Mesodermal cell (in vitro differentiated cells): ENCODE results near the gene LRRC42. TPM values are rescaled to one million over a fixed set of nuclear protein-coding genes. Genes with fewer than 3 reads are reported as not detected.

Source experiments
- H3K27ac ChIP-seq: 2 replicates; pipeline ENCODE4 v1.7.0; 2013; ENCODE audit warnings: mild to moderate bottlenecking, low read depth, low read length, moderate library complexity; ENCODE audit not compliant: severe bottlenecking
- H3K36me3 ChIP-seq: 2 replicates; pipeline ENCODE4 v1.7.1; 2013; ENCODE audit warnings: mild to moderate bottlenecking, low read length, moderate library complexity; ENCODE audit not compliant: control insufficient read depth, insufficient read depth
- H3K4me1 ChIP-seq: one replicate; pipeline ENCODE4 v1.7.1; 2013; ENCODE audit warnings: mild to moderate bottlenecking, low read length; ENCODE audit not compliant: insufficient read depth, control insufficient read depth, poor library complexity, severe bottlenecking
- H3K4me3 ChIP-seq: 2 replicates; pipeline ENCODE4 v1.7.0; 2013; ENCODE audit warnings: low read length, control low read depth, mild to moderate bottlenecking; ENCODE audit not compliant: insufficient read depth, poor library complexity, severe bottlenecking; ENCODE audit errors: extremely low read depth
- H3K9me3 ChIP-seq: 2 replicates; pipeline ENCODE4 v1.7.1; 2013; ENCODE audit warnings: mild to moderate bottlenecking, low read length, moderate library complexity; ENCODE audit not compliant: control insufficient read depth
- WGBS, 2 experiments: methylation state at CpG; one replicate each; pipeline ENCODE4 v1.1.5; 2013; ENCODE audit warnings: missing lambda C conversion rate in 2 of 2; ENCODE audit not compliant: insufficient coverage in 2 of 2; 5-methylcytosine and 5-hydroxymethylcytosine counted together
- polyA plus RNA-seq, 2 experiments: library from polyadenylated mRNA; stranded (reverse); fragments of 50-300 nt; gene quantifications; one replicate each; pipeline ENCODE4 v1.2.3, GENCODE V29; 2013

LRRC42 gene, protein sequence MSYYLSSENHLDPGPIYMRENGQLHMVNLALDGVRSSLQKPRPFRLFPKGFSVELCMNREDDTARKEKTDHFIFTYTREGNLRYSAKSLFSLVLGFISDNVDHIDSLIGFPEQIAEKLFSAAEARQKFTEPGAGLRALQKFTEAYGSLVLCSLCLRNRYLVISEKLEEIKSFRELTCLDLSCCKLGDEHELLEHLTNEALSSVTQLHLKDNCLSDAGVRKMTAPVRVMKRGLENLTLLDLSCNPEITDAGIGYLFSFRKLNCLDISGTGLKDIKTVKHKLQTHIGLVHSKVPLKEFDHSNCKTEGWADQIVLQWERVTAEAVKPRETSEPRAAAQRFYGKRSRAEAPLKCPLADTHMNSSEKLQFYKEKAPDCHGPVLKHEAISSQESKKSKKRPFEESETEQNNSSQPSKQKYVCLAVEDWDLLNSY
- polyA plus RNA-seq (2013, experiment 1 of 2) = 63.8 TPM
- polyA plus RNA-seq (2013, experiment 2 of 2) = 61.4 TPM

DNA sequence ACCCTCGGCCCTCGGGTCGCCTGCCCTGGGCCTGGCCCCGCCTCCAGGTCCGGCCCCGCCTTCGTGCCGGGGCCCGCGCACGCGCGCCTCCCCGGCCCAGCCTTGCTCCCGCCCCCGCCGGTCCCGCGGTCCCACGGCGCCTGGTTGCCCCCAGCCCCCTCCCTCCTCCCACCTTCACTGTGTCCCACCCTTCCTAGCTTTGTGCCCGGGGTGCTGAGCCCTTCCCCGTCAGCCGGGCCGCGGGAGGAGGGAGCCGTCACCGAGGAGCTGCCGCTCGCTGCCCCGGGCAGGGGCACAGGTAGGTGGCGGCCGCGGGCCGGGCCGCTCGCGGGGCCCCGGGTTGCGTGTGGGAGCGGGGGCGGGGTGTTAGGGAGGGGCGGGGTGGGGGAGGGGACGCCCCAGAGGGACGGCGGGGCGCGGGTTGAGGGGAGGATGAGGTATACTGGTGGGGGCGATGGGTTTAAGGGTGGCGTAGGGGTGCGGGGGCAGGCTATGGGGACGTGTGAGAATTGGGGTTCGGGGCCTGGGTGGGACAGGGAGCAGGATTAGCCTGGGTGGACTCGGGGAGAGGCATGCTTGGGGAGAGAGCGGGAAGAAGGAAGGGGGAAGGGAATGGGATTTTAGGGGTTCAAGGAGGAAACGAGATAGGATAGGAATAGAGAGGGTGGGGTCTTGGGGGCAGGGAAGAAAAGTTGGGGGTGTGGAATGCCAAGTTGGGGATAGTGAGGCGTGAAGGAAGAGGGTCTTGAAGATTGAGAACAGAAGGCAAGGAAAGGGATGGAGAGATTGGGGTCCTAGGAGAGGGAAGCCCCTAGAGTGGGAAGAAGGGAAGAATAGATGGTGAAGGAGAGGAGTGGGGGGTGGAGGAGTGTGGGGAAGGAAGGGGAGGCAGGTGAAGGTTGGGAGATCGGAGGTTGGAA, at the start of gene LRRC42:
Gene LRRC42, plus strand, starts transcription at position 99 of the 920 bp plus-strand sequence. CDS start 5,650 bp downstream, outside the sequence.
- peaks cover 31% of the 10 kb centered on the region for H3K36me3 ChIP-seq
- H3K27ac ChIP-seq = peak within 1 kb of the TSS; percentile 71
- 1 to 4% methylated on average over 18 to 22 of the region's 58 CpGs for WGBS, 2 experiments

DNA sequence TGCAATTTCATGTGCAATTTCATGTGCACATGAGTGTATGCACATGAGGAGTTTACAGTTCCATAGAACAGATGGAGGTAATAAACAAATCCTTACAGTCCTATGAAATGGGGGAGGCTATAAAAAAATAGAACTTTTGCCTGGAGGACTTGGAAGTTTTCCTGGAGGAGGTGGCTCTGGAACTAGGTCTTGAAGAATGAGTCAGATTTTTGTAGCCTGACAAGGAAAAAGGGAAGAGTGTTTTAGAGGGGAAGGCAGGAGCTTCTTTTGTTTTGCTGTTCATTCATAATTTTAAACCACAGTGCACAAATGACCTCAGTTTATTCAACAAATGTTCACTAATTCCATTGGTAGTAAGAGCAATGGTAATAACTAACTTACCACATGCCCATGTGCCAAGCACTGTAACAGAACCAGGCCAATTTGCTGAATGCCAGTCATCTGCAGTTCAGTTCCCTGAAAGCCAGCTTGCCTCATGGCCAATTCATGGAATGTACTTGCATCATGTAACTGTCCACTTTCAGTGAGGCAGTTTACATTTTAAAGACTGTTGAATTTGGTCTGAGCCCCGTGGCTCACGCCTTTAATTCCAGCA, 49.4 kb upstream of the LRRC42 start:
- no peaks in the 10 kb centered on the region for H3K36me3 ChIP-seq
- no peak overlapping the region for H3K27ac ChIP-seq
- no peaks in the 10 kb centered on the region for H3K4me1 ChIP-seq
- WGBS, 2 experiments = 88 to 100% methylated on average over 2 of the region's 2 CpGs
- no peak overlapping the region for H3K4me3 ChIP-seq
- no peaks in the 10 kb centered on the region for H3K9me3 ChIP-seq

More for the DNA sequence above, at the start of gene LRRC42:
- H3K4me3 ChIP-seq = peak within 1 kb of the TSS; percentile 89
- H3K9me3 ChIP-seq = no peaks in the 10 kb centered on the region
- peaks cover 4% of the 10 kb centered on the region for H3K4me1 ChIP-seq

DNA sequence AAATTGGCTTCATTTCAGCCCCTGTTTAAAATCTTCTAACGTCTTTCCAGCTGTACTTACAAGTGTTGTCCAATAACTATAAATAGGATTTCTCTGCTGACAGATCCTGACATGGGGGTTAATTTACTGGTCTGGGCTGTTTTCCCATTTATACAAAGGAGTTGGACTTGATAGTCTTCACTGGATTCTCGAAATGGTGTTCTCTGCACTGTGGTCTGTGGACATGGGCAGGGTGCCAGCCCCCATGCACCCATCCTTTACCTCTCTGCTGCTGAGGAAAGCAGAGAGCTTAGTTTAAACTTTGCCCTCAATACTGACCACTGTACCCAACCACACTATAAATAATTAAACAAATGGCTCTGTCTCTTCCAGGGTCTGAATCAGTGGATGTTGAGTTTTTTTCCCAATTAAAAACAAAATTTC, 46.9 kb upstream of the LRRC42 start:
- H3K27ac ChIP-seq = no peak overlapping the region
- no peak overlapping the region for H3K4me3 ChIP-seq
- 100% methylated on average over 1 of the region's 2 CpGs; no CpG with 5 or more reads in 1 of the 2 experiments for WGBS, 2 experiments
- H3K36me3 ChIP-seq = no peaks in the 10 kb centered on the region
- no peaks in the 10 kb centered on the region for H3K4me1 ChIP-seq
- no peaks in the 10 kb centered on the region for H3K9me3 ChIP-seq

DNA sequence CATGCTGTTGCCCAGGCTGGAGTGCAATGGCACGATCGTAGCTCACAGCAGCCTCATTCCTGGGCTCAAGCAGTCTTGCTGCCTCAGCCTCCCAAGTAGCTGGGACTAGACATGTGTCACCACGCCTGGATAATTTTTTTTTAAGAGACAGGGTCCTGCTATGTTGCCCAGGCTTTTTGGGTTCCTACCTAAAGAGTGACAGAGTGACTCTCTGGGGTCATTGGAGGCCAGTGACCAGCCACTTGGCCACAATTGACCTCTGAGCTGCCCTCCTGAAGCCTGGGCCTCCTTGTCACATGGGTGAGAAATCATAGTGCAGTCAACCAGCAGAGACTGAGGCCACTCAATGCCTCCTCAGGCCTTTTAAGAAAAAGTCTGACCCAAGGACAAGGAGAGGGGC, 46.4 kb upstream of the LRRC42 start:
- Histone ChIP-seq H3K9me3 (no peaks in the 10 kb centered on the region), H3K4me1 (no peaks in the 10 kb centered on the region), H3K27ac (no peak overlapping the region), H3K4me3 (no peak overlapping the region), H3K36me3 (no peaks in the 10 kb centered on the region)
- 89 to 95% methylated on average over 3 of the region's 3 CpGs for WGBS, 2 experiments

DNA sequence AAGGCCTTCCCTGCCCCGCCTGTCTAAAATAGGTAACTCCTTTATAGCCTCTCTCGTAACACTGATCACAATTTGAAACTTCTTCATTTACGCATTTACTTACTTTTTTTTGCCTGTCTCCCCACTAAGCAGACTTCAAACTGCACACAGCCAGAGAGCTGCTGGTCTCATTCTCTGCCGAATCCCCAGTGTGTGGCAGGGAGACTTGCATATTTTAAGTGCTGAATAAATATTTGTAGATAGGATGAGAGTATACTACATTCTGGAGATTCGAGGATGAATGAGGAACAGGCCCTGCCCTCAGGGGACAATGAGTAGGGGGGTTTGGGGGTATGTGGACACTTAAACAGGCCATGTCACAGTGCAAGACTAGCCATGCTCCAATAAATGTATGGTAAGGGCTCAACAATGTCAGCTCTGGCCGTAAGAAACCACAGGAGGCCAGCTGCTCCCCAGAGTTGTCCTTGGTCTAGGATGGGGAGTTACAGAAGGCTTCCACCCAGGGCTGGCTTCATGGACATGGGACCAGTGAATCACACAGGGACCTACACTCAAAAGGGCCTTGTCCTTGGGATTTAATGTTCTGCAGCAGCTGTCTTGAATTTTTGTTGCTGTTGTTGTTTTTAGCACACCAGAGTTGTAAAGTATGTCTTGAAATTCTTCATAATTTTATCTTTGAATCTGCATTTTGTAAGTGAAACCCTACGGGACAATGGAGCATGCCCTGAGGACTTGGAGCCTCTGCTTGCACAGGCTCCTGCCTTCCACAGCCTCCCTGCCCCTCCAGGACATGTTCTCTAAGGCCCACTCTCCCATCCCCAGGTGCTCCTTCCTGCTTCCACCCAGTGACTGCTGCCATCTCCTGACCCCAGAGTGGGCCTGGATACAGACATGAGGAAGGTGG, 43.7 kb upstream of the LRRC42 start:
- H3K27ac ChIP-seq = no peak overlapping the region
- H3K4me1 ChIP-seq = no peaks in the 10 kb centered on the region
- no peak overlapping the region for H3K4me3 ChIP-seq
- 96 to 100% methylated on average over 4 to 5 of the region's 7 CpGs for WGBS, 2 experiments
- no peaks in the 10 kb centered on the region for H3K36me3 ChIP-seq
- H3K9me3 ChIP-seq = no peaks in the 10 kb centered on the region

DNA sequence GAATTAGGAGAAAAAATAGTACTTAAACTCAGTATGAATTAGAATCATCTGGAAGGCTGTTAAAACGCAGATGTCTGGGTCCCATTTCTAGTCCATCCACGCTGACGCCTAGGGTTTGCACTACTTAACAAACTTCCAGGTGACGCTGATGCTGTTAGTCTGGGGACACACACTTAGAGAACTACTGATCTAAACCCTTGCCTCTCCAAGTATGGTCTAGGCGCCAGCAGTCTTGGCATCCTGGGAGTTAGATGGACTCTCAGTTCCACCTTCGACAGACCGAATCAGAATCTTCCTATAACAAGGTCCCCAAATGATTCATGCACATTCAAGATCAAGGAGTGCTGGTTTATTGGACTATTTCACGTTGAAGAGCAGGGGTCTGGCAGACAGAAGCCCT, 40.6 kb upstream of the LRRC42 start:
- H3K36me3 ChIP-seq = no peaks in the 10 kb centered on the region
- no peaks in the 10 kb centered on the region for H3K9me3 ChIP-seq
- H3K4me3 ChIP-seq = no peak overlapping the region
- no peaks in the 10 kb centered on the region for H3K4me1 ChIP-seq
- WGBS, 2 experiments = 95 to 100% methylated on average over 8 of the region's 8 CpGs
- H3K27ac ChIP-seq = no peak overlapping the region

DNA sequence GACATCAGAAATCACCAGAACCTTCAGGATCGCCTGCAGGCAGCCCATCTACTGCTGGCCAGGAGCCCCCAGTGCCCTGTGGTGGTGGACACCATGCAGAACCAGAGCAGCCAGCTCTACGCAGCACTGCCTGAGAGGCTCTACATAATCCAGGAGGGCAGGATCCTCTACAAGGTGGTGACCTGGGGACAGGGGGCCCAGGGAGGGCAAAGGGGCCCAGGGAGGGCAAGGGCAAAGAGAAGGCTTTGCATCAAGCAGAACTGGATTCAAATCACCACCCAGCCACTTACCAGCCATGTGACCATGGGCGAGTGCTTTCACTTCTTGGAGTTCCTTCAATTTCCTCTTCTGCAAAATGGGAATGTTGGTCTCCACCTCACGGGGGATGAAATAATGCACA, 40.0 kb upstream of the LRRC42 start:
- Histone ChIP-seq H3K27ac (no peak overlapping the region), H3K9me3 (no peaks in the 10 kb centered on the region), H3K36me3 (no peaks in the 10 kb centered on the region), H3K4me3 (no peak overlapping the region), H3K4me1 (no peaks in the 10 kb centered on the region)
- WGBS, 2 experiments = 83 to 96% methylated on average over 2 to 3 of the region's 4 CpGs

DNA sequence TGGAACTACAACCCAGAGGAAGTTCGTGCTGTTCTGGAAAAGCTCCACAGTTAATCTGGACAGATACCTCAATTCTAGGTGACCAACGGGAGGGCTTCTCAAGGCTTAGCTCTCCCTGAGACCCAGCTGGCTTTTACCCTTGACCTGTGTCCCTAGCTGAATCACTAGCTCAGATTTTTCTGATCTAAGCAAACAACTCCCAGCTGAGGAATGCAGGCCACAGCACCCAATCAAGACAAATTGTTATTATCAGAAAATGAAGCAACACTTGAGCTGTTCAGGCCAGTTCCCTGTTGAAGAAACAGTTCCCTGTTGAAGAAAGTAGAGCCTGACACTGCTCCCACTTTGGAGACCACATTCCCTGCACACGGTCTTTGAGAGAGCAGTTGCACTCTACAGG, 36.2 kb upstream of the LRRC42 start:
- WGBS, 2 experiments = 82 to 92% methylated on average over 2 to 3 of the region's 3 CpGs
- Histone ChIP-seq H3K4me1 (no peaks in the 10 kb centered on the region), H3K9me3 (no peaks in the 10 kb centered on the region), H3K4me3 (no peak overlapping the region), H3K27ac (no peak overlapping the region), H3K36me3 (no peaks in the 10 kb centered on the region)

DNA sequence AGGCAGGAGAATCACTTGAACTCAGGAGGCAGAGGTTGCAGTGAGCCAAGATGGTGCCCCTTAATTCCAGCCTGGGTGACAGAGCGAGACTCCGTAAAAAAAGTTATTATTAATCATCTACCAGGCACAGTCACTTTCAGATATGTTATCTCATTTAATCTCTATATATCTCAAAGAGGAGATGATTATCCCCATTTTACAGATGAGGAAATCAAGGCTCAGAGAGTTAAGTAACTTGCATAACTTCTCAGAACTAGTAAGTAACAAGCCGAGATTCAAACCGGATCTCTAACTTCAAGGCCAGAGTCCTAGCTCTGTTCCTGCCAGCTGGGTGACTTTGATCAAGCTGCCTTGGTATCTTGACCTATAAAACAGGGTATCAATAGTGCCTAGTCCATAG, 34.7 kb upstream of the LRRC42 start:
- Histone ChIP-seq H3K9me3 (no peaks in the 10 kb centered on the region), H3K4me1 (no peaks in the 10 kb centered on the region), H3K36me3 (peaks cover 4% of the 10 kb centered on the region), H3K27ac (no peak overlapping the region), H3K4me3 (no peak overlapping the region)
- 92 to 94% methylated on average over 2 of the region's 4 CpGs for WGBS, 2 experiments
